ENCODE data around the gene MTCL1. TPM values are rescaled to one million over a fixed set of nuclear protein-coding genes. Genes with fewer than 3 reads are reported as not detected.

MTCL1 gene
- total RNA-seq, 1 experiment from 2014 or later = 50.1 TPM

DNA sequence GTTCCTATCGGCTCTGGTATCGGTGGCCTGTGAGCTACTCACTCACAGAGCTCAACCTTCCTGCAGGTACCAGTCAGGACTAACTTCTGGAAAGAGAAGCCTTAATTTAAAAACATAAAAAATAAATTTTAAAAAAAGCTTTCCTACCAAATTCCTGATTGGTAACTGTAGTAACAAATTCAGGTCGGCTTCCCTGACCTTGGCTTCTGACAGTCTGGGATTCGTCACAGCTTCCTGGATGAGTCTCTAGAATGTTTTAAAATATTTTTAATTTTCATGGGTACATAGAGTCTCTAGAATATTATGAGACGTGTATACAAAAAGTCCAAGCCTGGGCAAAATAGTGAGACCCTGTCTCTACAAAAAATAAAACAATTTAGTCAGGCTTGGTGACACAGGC lies 45.0 kb upstream of the MTCL1 start:
- Histone ChIP-seq H3K4me3 (ENCODE audit: low read depth in 2 of 2, low read length in 2 of 2) (no peak overlapping the region), H3K27ac (ENCODE audit: low read length) (no peak overlapping the region), H3K27me3 (ENCODE audit: control insufficient read depth, insufficient read depth, low read length) (no peaks in the 10 kb centered on the region), H3K9me3 (ENCODE audit: control insufficient read depth, insufficient read depth, low read depth, low read length) (no peaks in the 10 kb centered on the region; the same call in 1 of the 2 replicates), H3K36me3 (ENCODE audit: control insufficient read depth, insufficient read depth, low read length) (no peaks in the 10 kb centered on the region), H3K4me1 (ENCODE audit: control insufficient read depth, insufficient read depth, low read length) (no peaks in the 10 kb centered on the region)
- no peak for TF ChIP-seq TCF7L2 (IDR thresholded peaks at IDR 0.05; ENCODE audit: low read depth, low read length)
- TF ChIP-seq POLR2AphosphoS5 (IDR thresholded peaks at IDR 0.05; ENCODE audit: low read depth, low read length) = no peak
- no peak for TF ChIP-seq SIN3A (IDR thresholded peaks at IDR 0.05; ENCODE audit: borderline replicate concordance, insufficient read depth, low read depth, low read length)
- TF ChIP-seq, protein P1, sequence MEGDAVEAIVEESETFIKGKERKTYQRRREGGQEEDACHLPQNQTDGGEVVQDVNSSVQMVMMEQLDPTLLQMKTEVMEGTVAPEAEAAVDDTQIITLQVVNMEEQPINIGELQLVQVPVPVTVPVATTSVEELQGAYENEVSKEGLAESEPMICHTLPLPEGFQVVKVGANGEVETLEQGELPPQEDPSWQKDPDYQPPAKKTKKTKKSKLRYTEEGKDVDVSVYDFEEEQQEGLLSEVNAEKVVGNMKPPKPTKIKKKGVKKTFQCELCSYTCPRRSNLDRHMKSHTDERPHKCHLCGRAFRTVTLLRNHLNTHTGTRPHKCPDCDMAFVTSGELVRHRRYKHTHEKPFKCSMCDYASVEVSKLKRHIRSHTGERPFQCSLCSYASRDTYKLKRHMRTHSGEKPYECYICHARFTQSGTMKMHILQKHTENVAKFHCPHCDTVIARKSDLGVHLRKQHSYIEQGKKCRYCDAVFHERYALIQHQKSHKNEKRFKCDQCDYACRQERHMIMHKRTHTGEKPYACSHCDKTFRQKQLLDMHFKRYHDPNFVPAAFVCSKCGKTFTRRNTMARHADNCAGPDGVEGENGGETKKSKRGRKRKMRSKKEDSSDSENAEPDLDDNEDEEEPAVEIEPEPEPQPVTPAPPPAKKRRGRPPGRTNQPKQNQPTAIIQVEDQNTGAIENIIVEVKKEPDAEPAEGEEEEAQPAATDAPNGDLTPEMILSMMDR (IDR thresholded peaks at IDR 0.05) = no peak
- intact Hi-C loops (cut with micrococcal nuclease; ENCODE audit: unreplicated experiment) = no loop called here
- no peak for DNase-seq (ENCODE audit: low read depth, low spot score)
- no TSS peak for BruUV-seq (replicated peaks)
- in situ Hi-C loops (cut with HindIII; ENCODE audit: low pct_unique_long_range_greater_than_20kb, low sequenced_read_pairs) = no loop called here
- no peak for ATAC-seq
- POLR2A ChIA-PET = no interaction called here
- CTCF ChIA-PET = no interaction called here

DNA sequence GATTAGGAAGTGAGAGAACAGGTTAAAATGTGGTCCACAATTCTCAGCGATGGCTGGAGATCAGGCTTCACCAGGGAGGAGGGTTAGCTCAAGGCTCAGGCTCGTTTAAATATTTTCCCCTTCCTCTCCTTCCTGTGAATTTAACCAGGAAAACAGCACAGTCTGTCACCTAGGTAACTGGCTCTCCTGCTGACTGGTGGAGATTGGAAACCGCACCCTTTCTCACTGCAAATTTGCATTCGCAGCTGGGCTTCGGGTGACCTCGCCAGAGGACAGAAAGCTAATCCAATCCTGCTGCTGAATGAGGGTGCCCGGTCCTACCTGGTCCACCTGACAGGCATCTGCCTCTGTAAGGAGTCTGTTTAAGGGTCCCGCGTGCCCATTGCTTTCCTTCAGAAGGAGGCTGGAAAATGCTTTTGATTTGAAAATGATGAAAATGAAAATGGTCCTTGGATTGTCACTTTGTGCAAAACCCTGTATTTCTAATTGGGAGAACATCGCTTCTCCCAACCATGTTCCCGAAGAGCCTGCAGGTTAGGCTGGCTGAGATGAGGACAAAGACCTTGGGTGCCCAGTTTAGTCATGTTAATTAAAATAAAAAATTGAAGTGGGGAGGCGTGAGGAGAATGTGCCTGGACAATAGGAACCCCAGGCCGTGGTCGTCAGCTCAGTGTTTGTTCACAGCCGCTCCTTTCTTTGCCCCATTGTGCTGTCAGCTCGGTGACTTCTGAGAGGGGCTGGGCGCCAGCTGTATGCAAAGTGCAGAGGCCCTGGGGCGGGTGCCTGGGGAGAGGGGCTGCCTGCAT lies 43.4 kb upstream of the MTCL1 start:
- Histone ChIP-seq H3K4me3 (ENCODE audit: low read depth in 2 of 2, low read length in 2 of 2) (no peak overlapping the region), H3K9me3 (ENCODE audit: control insufficient read depth, insufficient read depth, low read depth, low read length) (no peaks in the 10 kb centered on the region; the same call in 1 of the 2 replicates), H3K36me3 (ENCODE audit: control insufficient read depth, insufficient read depth, low read length) (no peaks in the 10 kb centered on the region), H3K4me1 (ENCODE audit: control insufficient read depth, insufficient read depth, low read length) (no peaks in the 10 kb centered on the region), H3K27ac (ENCODE audit: low read length) (no peak overlapping the region), H3K27me3 (ENCODE audit: control insufficient read depth, insufficient read depth, low read length) (no peaks in the 10 kb centered on the region)
- DNase-seq (ENCODE audit: low read depth, low spot score) (no peak), ATAC-seq (no peak)
- in situ Hi-C loops (cut with HindIII; ENCODE audit: low pct_unique_long_range_greater_than_20kb, low sequenced_read_pairs) (no loop called here), intact Hi-C loops (cut with micrococcal nuclease; ENCODE audit: unreplicated experiment) (no loop called here)
- no peak for TF ChIP-seq POLR2AphosphoS5 (IDR thresholded peaks at IDR 0.05; ENCODE audit: low read depth, low read length)
- no peak for TF ChIP-seq TCF7L2 (IDR thresholded peaks at IDR 0.05; ENCODE audit: low read depth, low read length)
- TF ChIP-seq, protein P1 (IDR thresholded peaks at IDR 0.05) = no peak
- TF ChIP-seq, protein P2, sequence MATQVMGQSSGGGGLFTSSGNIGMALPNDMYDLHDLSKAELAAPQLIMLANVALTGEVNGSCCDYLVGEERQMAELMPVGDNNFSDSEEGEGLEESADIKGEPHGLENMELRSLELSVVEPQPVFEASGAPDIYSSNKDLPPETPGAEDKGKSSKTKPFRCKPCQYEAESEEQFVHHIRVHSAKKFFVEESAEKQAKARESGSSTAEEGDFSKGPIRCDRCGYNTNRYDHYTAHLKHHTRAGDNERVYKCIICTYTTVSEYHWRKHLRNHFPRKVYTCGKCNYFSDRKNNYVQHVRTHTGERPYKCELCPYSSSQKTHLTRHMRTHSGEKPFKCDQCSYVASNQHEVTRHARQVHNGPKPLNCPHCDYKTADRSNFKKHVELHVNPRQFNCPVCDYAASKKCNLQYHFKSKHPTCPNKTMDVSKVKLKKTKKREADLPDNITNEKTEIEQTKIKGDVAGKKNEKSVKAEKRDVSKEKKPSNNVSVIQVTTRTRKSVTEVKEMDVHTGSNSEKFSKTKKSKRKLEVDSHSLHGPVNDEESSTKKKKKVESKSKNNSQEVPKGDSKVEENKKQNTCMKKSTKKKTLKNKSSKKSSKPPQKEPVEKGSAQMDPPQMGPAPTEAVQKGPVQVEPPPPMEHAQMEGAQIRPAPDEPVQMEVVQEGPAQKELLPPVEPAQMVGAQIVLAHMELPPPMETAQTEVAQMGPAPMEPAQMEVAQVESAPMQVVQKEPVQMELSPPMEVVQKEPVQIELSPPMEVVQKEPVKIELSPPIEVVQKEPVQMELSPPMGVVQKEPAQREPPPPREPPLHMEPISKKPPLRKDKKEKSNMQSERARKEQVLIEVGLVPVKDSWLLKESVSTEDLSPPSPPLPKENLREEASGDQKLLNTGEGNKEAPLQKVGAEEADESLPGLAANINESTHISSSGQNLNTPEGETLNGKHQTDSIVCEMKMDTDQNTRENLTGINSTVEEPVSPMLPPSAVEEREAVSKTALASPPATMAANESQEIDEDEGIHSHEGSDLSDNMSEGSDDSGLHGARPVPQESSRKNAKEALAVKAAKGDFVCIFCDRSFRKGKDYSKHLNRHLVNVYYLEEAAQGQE (IDR thresholded peaks at IDR 0.05; ENCODE audit: insufficient read depth in 1 of 2, low read depth in 2 of 2, low read length in 1 of 2) = no peak
- no peak for TF ChIP-seq SIN3A (IDR thresholded peaks at IDR 0.05; ENCODE audit: borderline replicate concordance, insufficient read depth, low read depth, low read length)
- ChIA-PET CTCF (no interaction called here), POLR2A (no interaction called here)
- BruUV-seq (replicated peaks) = no TSS peak
